GM20000 (cell line): Measurements from ENCODE around the gene EMID1.
"Not testable (repeated sequence)": the region's sequence is repeated elsewhere in the genome, so short reads cannot be mapped to it uniquely, and the experiment has no call there.

Experiments used
- DNase-seq: peaks from one replicate; pipeline ENCODE4 v3.0.0; 2012; ENCODE audit warnings: low spot score
- TF ChIP-seq, protein P1 (sequence below): IDR thresholded peaks from 2 replicates; pipeline ENCODE4 v1.5.1; 2012; ENCODE audit warnings: mild to moderate bottlenecking, control low read depth; ENCODE audit errors: extremely low read depth, missing control alignments

Gene EMID1

DNA sequence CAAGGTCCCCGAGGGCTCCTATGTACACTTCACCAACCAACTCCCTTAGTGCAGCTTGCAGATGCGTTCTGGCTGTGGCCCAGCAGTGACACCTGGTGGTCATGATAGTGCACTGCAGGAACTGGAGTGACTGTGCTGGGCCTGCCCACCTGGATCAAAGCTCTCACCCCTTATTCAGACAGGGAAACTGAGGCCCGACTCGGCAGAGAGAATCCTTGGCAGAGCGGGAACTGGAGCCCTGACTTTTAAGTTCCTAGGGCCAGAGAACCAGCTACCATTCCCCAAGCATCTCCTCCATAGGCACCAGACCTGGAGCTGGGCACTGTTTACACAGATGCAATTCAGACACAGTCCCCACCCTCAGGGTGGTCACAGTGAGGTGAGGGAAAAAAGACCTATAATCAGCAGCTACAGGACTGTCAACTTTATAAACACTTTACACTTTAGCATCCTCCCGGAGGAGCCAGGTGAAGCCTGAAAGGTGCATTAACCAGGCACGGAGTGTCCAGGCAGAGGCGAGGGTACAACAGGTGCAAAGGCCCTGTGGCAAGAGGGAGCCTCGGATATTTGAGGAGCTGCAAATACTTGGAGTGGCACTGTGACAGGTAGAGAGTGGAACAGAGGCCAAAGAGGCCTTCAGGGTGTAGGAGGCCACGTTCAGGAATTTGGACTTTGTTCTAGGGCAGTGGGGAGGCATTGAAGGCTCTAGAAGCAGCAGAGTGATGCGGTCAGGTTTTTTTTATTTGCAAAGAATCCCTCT, 40.1 kb downstream of the EMID1 start:
- peak; percentile 85 for DNase-seq
- TF ChIP-seq, protein P1, sequence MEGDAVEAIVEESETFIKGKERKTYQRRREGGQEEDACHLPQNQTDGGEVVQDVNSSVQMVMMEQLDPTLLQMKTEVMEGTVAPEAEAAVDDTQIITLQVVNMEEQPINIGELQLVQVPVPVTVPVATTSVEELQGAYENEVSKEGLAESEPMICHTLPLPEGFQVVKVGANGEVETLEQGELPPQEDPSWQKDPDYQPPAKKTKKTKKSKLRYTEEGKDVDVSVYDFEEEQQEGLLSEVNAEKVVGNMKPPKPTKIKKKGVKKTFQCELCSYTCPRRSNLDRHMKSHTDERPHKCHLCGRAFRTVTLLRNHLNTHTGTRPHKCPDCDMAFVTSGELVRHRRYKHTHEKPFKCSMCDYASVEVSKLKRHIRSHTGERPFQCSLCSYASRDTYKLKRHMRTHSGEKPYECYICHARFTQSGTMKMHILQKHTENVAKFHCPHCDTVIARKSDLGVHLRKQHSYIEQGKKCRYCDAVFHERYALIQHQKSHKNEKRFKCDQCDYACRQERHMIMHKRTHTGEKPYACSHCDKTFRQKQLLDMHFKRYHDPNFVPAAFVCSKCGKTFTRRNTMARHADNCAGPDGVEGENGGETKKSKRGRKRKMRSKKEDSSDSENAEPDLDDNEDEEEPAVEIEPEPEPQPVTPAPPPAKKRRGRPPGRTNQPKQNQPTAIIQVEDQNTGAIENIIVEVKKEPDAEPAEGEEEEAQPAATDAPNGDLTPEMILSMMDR = peak; percentile 97

DNA sequence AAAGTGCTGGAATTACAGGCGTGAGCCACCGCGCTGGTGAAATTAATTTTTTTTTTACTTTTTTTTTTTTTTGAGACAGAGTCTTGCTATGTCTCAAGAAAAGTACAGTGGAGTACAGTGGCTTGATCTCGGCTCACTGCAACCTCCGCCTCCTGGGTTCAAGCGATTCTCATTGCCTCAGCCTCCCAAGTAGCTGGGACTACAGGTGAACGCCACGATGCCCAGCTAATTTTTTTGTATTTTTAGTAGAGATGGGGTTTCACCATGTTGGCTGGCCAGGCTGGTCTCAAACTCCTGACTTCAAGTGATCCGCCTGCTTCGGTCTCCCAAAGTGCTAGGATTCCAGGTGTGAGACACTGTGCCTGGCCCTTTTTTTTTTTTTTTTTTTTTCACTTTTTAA, 42.2 kb downstream of the EMID1 start:
- DNase-seq = not testable (repeated sequence)

DNA sequence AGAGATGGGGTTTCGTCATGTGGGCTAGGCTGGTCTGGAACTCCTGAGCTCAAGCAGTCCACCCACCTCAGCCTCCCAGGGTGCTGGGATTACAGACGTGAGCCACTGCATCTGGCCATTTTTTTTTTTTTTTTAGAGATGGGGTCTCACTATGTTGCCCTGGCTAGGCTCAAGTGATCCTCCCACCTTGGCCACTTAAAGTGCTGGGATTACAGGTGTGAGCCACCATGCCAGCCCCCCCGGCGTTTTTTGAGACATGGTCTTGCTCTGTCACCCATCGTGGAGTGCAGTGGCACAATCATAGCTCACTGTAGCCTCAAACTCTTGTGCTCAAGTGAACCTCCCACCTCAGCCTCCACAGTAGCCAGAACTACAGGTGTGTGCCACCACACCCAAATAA, 45.6 kb downstream of the EMID1 start:
- TF ChIP-seq, protein P1 = no peak
- DNase-seq = no peak

DNA sequence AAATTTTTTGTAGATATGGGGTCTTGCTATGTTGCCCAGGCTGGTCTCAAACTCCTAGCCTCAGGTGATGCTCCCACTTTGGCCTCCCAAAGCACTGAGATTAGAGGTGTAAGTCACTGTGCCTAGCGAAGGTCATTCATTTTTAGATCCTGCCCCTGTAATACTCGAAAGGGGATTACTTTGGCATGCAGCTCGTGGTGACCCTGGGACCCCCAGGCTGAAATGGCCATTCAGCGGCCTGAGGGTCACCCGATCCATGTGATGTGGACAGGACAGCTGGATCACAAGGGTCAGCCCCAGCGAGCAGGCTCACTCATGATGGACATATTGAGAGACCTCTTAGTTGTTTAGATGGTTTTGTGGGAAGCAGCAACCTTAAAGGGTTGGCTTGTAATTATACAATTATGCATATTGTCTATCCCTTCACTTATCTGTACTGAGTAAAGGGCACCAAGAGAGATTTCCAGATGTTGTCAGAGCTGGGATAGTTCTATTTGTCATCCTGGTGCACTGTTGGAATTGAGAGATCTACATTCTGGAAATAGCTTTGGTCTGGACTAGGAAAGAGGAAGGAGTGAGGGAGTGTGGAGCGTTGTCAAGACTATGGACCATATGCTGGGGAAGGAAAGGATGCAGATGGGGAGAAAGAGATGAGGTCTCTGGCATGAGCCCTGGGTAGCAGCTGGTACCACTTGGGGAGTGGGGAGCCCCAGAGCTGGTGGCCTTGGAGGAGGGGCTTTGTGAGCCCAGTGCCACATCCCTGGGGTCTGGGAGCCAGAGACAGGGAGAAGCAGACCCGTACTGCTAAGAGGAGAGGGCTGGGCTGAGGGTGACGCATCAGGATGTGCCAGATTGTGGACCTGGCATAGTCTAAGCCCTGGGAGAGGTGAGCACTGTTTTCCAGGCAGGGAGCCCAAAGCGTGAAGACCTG, 46.5 kb downstream of the EMID1 start:
- TF ChIP-seq, protein P1 = no peak
- no peak for DNase-seq

DNA sequence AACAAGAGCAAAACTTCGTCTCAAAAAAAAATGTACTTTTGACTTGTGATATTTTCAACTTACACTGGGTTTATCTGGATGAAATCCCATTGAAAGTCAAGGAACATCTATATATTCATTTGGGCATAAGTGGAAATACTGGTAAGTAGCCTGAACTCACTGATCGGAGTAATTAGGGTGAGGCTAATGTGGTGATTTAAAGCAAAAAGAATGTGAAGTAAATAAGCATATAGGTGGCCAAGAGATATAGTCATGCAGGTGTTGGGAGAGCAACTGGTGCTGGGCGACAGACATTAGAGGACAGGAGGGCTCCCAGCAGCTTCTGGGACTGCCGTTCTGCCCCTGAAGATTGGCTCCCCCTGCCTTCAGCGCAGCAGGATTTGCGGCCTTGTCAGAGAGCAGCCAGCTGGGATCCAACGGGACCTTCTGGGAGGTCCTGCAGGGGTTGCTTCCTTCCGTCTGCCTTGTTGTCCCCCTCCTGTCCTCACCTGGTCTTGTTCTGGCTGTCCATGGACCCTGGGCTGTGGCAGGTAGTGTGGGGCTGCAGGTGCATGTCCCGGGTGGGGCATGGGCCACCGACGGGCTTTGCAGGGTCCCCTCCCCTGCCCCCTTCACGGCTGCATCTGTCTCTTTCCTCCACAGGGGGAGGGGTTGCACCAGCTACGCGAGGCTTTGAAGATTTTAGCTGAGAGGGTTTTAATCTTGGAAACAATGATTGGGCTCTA, 48.0 kb downstream of the EMID1 start:
- DNase-seq = no peak
- TF ChIP-seq, protein P1 = no peak

DNA sequence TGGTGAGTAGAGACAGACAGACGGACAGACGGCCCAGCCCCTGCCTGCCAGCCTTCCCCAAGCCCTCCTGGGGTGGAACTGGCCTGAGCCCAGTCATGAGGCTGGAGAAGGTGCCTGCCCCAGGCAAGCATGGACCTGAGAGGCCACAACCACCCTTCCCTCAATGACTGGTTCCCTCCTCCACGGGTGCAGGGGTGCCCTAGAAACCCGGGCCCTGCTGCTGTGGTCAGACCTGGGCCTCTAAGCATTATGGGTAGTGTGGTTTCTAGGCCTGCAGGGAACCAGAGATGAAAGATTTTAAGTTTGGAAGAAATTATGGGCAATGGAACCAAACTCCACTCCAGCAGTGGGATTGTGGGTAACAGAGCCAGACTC, 48.6 kb downstream of the EMID1 start:
- TF ChIP-seq, protein P1 = no peak

DNA sequence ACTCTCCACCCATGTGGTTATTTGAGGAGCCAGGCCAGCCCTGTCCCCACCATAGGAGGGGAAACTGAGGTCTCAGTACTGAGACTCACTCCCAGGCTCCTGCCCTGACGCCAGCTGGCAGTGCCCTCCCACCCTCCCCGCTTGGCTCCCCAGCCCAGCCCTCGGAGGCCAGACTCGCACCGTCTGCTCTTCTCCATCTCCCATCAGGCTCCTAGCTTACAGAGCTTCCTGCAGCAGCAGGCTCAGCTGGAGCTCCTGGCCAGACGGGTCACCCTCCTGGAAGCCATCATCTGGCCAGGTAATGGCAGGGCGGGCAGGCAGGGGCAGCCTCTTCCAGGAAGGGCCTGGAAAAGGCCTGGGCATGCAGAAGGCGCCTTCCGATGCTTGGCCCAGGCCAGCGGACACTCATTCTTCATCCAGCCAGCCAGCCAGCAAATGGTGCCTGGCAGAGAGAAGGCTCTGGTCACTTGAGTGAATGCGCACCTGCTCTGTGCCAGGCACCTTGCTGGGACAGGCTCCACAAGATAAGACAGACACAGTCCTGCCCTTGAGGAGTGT, 49.4 kb downstream of the EMID1 start:
- DNase-seq = no peak
- TF ChIP-seq, protein P1 = no peak

More for the DNA sequence above, 48.6 kb downstream of the EMID1 start:
- no peak for DNase-seq
